Measurements from ENCODE around the gene PTPN14. TPM values are rescaled to one million over a fixed set of nuclear protein-coding genes. Genes with fewer than 3 reads are reported as not detected.
A peak's percentile ranks its signal among the peaks of the same experiment; 100 is the strongest.

The PTPN14 gene
- polyA plus RNA-seq, 4 donors, result 0.45 to 6.1 (median 3.2) TPM

DNA sequence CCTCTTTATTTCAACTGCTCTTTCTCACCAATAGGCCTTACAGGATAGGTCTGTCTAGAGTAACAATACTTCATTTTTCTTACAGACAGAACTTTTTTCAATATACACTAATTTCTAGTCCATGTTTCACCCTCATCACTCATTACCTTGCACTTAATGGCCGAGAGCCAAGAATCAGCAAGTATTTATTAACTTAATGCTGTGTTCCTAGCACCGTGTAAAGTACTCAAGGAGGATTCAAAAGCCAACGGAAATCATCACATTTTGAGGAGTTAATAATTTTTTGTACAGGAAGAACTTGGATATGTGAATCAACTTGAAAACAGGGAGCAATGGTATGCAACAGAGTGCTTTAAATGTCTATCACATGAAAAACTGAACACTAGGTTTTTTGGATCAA is 102.0 kb downstream of the PTPN14 start:
- FAIRE-seq, result no peak
- H3K4me1 ChIP-seq (ENCODE audit: control insufficient read depth in 3 of 3, insufficient read depth in 2 of 3, low read depth in 1 of 3, low read length in 2 of 3), result peaks cover 0 to 5% (median 3%) of the 10 kb centered on the region in 3 donors
- 75 to 89% (median 76%) methylated on average over 3 of the region's 3 CpGs for WGBS, 3 donors
- H3K36me3 ChIP-seq (ENCODE audit: control insufficient read depth in 3 of 3, insufficient read depth in 2 of 3, low read depth in 1 of 3, low read length in 3 of 3), result no peaks in the 10 kb centered on the region
- no peak for DNase-seq
- no peak overlapping the region for H3K27ac ChIP-seq (ENCODE audit: low read depth in 1 of 3, low read length in 2 of 3)
- no peaks in the 10 kb centered on the region for H3K27me3 ChIP-seq (ENCODE audit: control insufficient read depth in 3 of 3, insufficient read depth in 3 of 3, low read length in 3 of 3)
- no peak overlapping the region for H3K4me3 ChIP-seq (ENCODE audit: low read depth in 1 of 3, low read length in 3 of 3)
- H3K9me3 ChIP-seq (ENCODE audit: control insufficient read depth in 2 of 2, insufficient read depth in 1 of 2, low read depth in 1 of 2, low read length in 1 of 2), result no peaks in the 10 kb centered on the region

DNA sequence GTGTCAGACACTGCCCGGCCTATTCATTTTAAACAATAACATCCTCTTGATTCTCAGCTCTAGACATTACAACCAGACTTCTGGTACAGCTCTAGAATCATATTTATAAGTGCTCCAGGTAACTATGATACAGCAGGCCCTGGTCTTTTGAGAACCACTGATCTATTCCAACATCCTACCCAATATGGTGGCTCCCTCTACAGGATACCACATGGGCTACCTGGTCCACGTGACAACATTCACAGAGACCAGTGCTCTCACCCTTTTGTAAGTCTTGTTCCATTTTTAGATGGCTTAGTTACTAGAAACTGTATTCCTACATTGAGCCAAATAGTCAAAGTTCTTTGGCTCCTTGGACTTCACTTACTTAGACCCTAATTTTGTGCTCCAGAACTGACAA is 102.9 kb downstream of the PTPN14 start:
- 92 to 96% (median 95%) methylated on average over 2 of the region's 2 CpGs for WGBS, 3 donors
- no peak for FAIRE-seq
- Histone ChIP-seq H3K9me3 (ENCODE audit: control insufficient read depth in 2 of 2, insufficient read depth in 1 of 2, low read depth in 1 of 2, low read length in 1 of 2) (no peaks in the 10 kb centered on the region), H3K27ac (ENCODE audit: low read depth in 1 of 3, low read length in 2 of 3) (no peak overlapping the region), H3K36me3 (ENCODE audit: control insufficient read depth in 3 of 3, insufficient read depth in 2 of 3, low read depth in 1 of 3, low read length in 3 of 3) (no peaks in the 10 kb centered on the region), H3K27me3 (ENCODE audit: control insufficient read depth in 3 of 3, insufficient read depth in 3 of 3, low read length in 3 of 3) (no peaks in the 10 kb centered on the region), H3K4me3 (ENCODE audit: low read depth in 1 of 3, low read length in 3 of 3) (no peak overlapping the region), H3K4me1 (ENCODE audit: control insufficient read depth in 3 of 3, insufficient read depth in 2 of 3, low read depth in 1 of 3, low read length in 2 of 3) (peaks cover 0 to 5% (median 3%) of the 10 kb centered on the region in 3 donors)
- no peak for DNase-seq

- H3K27me3 ChIP-seq (ENCODE audit: control insufficient read depth in 3 of 3, insufficient read depth in 3 of 3, low read length in 3 of 3), result no peaks in the 10 kb centered on the region
- peaks cover 0 to 5% (median 3%) of the 10 kb centered on the region in 3 donors for H3K4me1 ChIP-seq (ENCODE audit: control insufficient read depth in 3 of 3, insufficient read depth in 2 of 3, low read depth in 1 of 3, low read length in 2 of 3)
- 93 to 98% (median 96%) methylated on average over 2 of the region's 2 CpGs for WGBS, 3 donors
- no peaks in the 10 kb centered on the region for H3K9me3 ChIP-seq (ENCODE audit: control insufficient read depth in 2 of 2, insufficient read depth in 1 of 2, low read depth in 1 of 2, low read length in 1 of 2)
- DNase-seq (no peak), FAIRE-seq (no peak)
- no peak overlapping the region for H3K4me3 ChIP-seq (ENCODE audit: low read depth in 1 of 3, low read length in 3 of 3)
- no peaks in the 10 kb centered on the region for H3K36me3 ChIP-seq (ENCODE audit: control insufficient read depth in 3 of 3, insufficient read depth in 2 of 3, low read depth in 1 of 3, low read length in 3 of 3)
- H3K27ac ChIP-seq (ENCODE audit: low read depth in 1 of 3, low read length in 2 of 3), result no peak overlapping the region
These were observed 103.9 kb downstream of the PTPN14 start for GRCh38 chr1:214447557-214447871.

GRCh38 chr1:214446772-214447556 is 104.4 kb downstream of the PTPN14 start:
- DNase-seq, result peak; percentile 6 to 57
- WGBS, 3 donors, result 70 to 73% (median 72%) methylated on average over 8 of the region's 8 CpGs
- H3K4me3 ChIP-seq (ENCODE audit: low read depth in 1 of 3, low read length in 3 of 3), result no peak overlapping the region

DNA sequence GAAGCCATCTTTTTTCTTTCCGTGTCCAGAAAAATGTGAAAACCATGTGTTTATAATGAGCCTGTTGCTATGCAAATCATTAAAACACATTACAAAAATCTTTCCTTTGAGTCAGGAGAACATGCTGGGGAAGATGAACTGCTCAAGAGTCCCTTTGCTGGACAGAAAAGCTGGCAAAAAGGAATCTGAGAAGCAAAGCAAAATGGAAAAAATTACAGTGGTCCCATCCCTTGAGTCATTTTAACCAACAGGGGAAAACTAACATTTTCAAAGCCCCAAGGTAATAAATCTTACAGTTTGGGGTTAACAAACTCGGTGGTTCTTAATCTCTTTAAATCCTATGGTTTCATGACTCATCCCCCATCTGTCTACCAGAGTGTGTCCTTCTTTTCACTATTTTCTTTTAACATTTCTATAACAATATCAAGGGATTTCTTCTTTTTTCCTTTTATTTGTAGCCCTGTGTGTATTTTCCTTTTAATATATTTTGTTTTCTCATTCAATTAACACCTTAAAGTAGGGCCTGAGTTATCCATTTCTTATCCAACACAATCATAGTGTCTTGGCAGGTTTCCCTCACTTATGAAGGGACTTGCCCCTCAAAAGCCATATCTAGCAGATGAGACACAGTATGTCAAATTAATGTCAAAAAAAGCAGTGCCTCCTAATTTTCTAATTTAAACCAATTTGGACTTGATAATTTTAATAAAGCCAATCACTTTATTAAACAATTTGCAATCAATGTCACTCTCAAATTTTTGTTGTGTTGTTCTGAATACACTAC is 105.4 kb downstream of the PTPN14 start:
- no peaks in the 10 kb centered on the region for H3K9me3 ChIP-seq (ENCODE audit: control insufficient read depth in 2 of 2, insufficient read depth in 1 of 2, low read depth in 1 of 2, low read length in 1 of 2)
- no peaks in the 10 kb centered on the region for H3K27me3 ChIP-seq (ENCODE audit: control insufficient read depth in 3 of 3, insufficient read depth in 3 of 3, low read length in 3 of 3)
- no peak overlapping the region for H3K4me3 ChIP-seq (ENCODE audit: low read depth in 1 of 3, low read length in 3 of 3)
- 39 to 58% (median 56%) methylated on average over 2 of the region's 2 CpGs for WGBS, 3 donors
- H3K27ac ChIP-seq (ENCODE audit: low read depth in 1 of 3, low read length in 2 of 3), result no peak overlapping the region
- no peak for FAIRE-seq
- peaks cover 0 to 5% (median 3%) of the 10 kb centered on the region in 3 donors for H3K4me1 ChIP-seq (ENCODE audit: control insufficient read depth in 3 of 3, insufficient read depth in 2 of 3, low read depth in 1 of 3, low read length in 2 of 3)
- DNase-seq, result no peak
- H3K36me3 ChIP-seq (ENCODE audit: control insufficient read depth in 3 of 3, insufficient read depth in 2 of 3, low read depth in 1 of 3, low read length in 3 of 3), result no peaks in the 10 kb centered on the region

More at GRCh38 chr1:214446772-214447556, 104.4 kb downstream of the PTPN14 start:
- FAIRE-seq, result no peak
- Histone ChIP-seq H3K27ac (ENCODE audit: low read depth in 1 of 3, low read length in 2 of 3) (no peak overlapping the region), H3K36me3 (ENCODE audit: control insufficient read depth in 3 of 3, insufficient read depth in 2 of 3, low read depth in 1 of 3, low read length in 3 of 3) (no peaks in the 10 kb centered on the region), H3K4me1 (ENCODE audit: control insufficient read depth in 3 of 3, insufficient read depth in 2 of 3, low read depth in 1 of 3, low read length in 2 of 3) (peaks cover 0 to 5% (median 3%) of the 10 kb centered on the region in 3 donors), H3K9me3 (ENCODE audit: control insufficient read depth in 2 of 2, insufficient read depth in 1 of 2, low read depth in 1 of 2, low read length in 1 of 2) (no peaks in the 10 kb centered on the region), H3K27me3 (ENCODE audit: control insufficient read depth in 3 of 3, insufficient read depth in 3 of 3, low read length in 3 of 3) (no peaks in the 10 kb centered on the region)

DNA sequence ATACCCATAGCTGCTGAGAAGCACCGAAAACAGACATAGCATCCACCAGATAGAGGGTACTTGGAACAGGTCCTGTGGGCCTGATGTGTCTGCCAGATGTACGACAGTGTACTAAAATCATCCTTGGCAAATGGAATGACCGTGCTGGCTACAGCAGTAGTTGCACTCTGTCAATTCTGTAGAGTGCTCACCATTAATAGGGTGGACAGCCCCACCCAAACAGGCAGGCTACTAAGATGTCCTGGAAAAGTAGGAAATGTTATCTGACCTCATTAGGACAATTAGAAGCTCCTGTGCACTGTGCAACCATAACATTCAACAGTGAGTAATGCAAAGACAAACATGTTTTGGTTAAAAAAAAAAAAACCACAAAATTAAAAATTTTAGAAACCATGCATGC is 106.2 kb downstream of the PTPN14 start:
- Histone ChIP-seq H3K4me1 (ENCODE audit: control insufficient read depth in 3 of 3, insufficient read depth in 2 of 3, low read depth in 1 of 3, low read length in 2 of 3) (peaks cover 0 to 8% (median 7%) of the 10 kb centered on the region in 3 donors), H3K27ac (ENCODE audit: low read depth in 1 of 3, low read length in 2 of 3) (no peak overlapping the region), H3K27me3 (ENCODE audit: control insufficient read depth in 3 of 3, insufficient read depth in 3 of 3, low read length in 3 of 3) (no peaks in the 10 kb centered on the region), H3K36me3 (ENCODE audit: control insufficient read depth in 3 of 3, insufficient read depth in 2 of 3, low read depth in 1 of 3, low read length in 3 of 3) (no peaks in the 10 kb centered on the region), H3K4me3 (ENCODE audit: low read depth in 1 of 3, low read length in 3 of 3) (no peak overlapping the region), H3K9me3 (ENCODE audit: control insufficient read depth in 2 of 2, insufficient read depth in 1 of 2, low read depth in 1 of 2, low read length in 1 of 2) (no peaks in the 10 kb centered on the region)
- DNase-seq (no peak), FAIRE-seq (no peak)
- 82 to 97% (median 88%) methylated on average over 3 of the region's 3 CpGs for WGBS, 3 donors

DNA sequence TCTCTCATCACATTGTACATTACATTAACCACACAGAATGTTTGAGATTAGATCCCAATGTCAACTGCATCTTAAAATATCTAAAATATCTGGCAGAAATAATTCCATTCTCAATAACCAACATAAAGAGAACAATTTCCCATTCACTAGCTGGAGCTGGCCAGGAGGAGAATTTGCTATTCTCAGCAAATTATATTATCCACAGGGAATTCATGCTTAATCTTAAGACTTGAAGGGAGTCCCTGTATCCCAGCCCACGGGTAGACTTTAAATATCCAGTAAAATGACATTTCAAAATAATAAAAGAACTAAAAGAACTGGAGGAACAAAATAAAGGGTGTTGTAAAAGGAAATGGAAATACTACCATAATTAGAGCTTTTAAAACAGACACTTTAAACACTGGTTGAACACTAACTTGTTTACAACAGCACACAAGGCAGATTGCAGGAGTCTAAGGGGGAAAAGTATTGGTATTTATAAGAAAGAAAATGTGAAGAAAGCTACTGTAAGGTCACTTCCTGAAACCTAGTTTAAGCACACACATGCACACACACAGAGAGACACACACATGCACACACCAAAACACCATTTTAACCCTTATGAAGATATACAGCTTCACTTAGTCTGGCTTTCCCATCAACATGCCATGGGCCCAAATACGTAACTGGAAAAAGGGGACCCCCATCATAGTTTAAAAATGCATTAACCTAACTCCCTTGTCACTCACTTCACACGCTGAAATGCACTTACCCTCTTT is 107.0 kb downstream of the PTPN14 start:
- no peaks in the 10 kb centered on the region for H3K27me3 ChIP-seq (ENCODE audit: control insufficient read depth in 3 of 3, insufficient read depth in 3 of 3, low read length in 3 of 3)
- DNase-seq (no peak), FAIRE-seq (no peak)
- peaks cover 0 to 13% (median 13%) of the 10 kb centered on the region in 3 donors for H3K4me1 ChIP-seq (ENCODE audit: control insufficient read depth in 3 of 3, insufficient read depth in 2 of 3, low read depth in 1 of 3, low read length in 2 of 3)
- H3K36me3 ChIP-seq (ENCODE audit: control insufficient read depth in 3 of 3, insufficient read depth in 2 of 3, low read depth in 1 of 3, low read length in 3 of 3), result no peaks in the 10 kb centered on the region
- no peak overlapping the region for H3K4me3 ChIP-seq (ENCODE audit: low read depth in 1 of 3, low read length in 3 of 3)
- WGBS, 3 donors, result 59 to 72% (median 69%) methylated on average over 3 of the region's 3 CpGs
- H3K27ac ChIP-seq (ENCODE audit: low read depth in 1 of 3, low read length in 2 of 3), result no peak overlapping the region
- no peaks in the 10 kb centered on the region for H3K9me3 ChIP-seq (ENCODE audit: control insufficient read depth in 2 of 2, insufficient read depth in 1 of 2, low read depth in 1 of 2, low read length in 1 of 2)

DNA sequence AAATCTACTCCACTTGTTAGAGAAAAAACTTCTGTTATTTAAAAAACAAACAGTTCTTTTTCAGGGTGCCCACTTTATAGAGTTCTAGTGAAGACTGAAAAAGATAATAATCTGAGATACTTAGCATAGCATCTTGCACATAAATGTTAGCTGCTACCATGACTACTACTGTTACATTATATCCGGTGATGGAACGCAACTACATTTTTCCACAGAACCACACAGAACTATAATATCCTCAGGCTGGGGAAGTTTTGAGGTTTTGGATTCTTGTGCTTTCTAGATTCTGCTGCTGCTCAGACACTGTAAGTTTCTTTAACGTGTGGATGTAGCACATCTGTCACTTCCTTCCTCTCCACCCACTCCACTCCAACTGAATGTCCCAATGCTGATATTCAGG is 110.3 kb downstream of the PTPN14 start:
- no peaks in the 10 kb centered on the region for H3K9me3 ChIP-seq (ENCODE audit: control insufficient read depth in 2 of 2, insufficient read depth in 1 of 2, low read depth in 1 of 2, low read length in 1 of 2)
- no peaks in the 10 kb centered on the region for H3K36me3 ChIP-seq (ENCODE audit: control insufficient read depth in 3 of 3, insufficient read depth in 2 of 3, low read depth in 1 of 3, low read length in 3 of 3)
- no peaks in the 10 kb centered on the region for H3K27me3 ChIP-seq (ENCODE audit: control insufficient read depth in 3 of 3, insufficient read depth in 3 of 3, low read length in 3 of 3)
- DNase-seq (no peak), FAIRE-seq (no peak)
- H3K27ac ChIP-seq (ENCODE audit: low read depth in 1 of 3, low read length in 2 of 3), result no peak overlapping the region
- 55 to 78% (median 73%) methylated on average over 3 of the region's 3 CpGs for WGBS, 3 donors
- no peak overlapping the region for H3K4me3 ChIP-seq (ENCODE audit: low read depth in 1 of 3, low read length in 3 of 3)
- peaks cover 0 to 13% (median 12%) of the 10 kb centered on the region in 3 donors for H3K4me1 ChIP-seq (ENCODE audit: control insufficient read depth in 3 of 3, insufficient read depth in 2 of 3, low read depth in 1 of 3, low read length in 2 of 3)

All from small intestine (tissue), 7 donors.